Kidney (tissue), 14 donors: ENCODE results near the gene IFI30. TPM values are rescaled to one million over a fixed set of nuclear protein-coding genes. Genes with fewer than 3 reads are reported as not detected.

Source experiments
- DNase-seq, 5 donors: peaks; one replicate each; pipeline ENCODE4 v3.0.0-alpha.2; 2013 to 2020
- FAIRE-seq: peaks from 2 replicates; lab custom pipeline; 2012; peaks lifted over from hg19 to GRCh38; lab: Jason Lieb, UNC
- H3K27ac ChIP-seq, 2 donors: one replicate each; pipeline ENCODE4 v1.7.0; 2013; ENCODE audit warnings: low read depth in 2 of 2, low read length in 2 of 2, inconsistent platforms in 1 of 2
- H3K27me3 ChIP-seq: one replicate; pipeline ENCODE4 v1.7.1; 2013; ENCODE audit warnings: low read length, inconsistent platforms; ENCODE audit not compliant: control insufficient read depth, insufficient read depth
- H3K36me3 ChIP-seq, 3 donors: one replicate each; pipeline versions ENCODE4 v1.7.0 to v1.7.1; 2013; ENCODE audit warnings: low read length in 3 of 3, control low read depth in 1 of 3, inconsistent platforms in 1 of 3; ENCODE audit not compliant: insufficient read depth in 3 of 3, control insufficient read depth in 2 of 3
- H3K4me1 ChIP-seq, 3 donors: one replicate each; pipeline versions ENCODE4 v1.7.0 to v1.7.1; 2013; ENCODE audit warnings: low read length in 3 of 3, inconsistent platforms in 1 of 3, low read depth in 1 of 3; ENCODE audit not compliant: control insufficient read depth in 2 of 3, insufficient read depth in 2 of 3
- H3K4me3 ChIP-seq, 3 donors: one replicate each; pipeline versions ENCODE4 v1.7.0 to v1.8.1; 2013; ENCODE audit warnings: low read length in 3 of 3, control low read depth in 1 of 3, inconsistent platforms in 1 of 3
- H3K9ac ChIP-seq, 3 donors: one replicate each; pipeline versions ENCODE4 v1.7.0 to v1.7.1; 2013; ENCODE audit warnings: low read length in 3 of 3, control low read depth in 1 of 3, inconsistent platforms in 1 of 3
- H3K9me3 ChIP-seq, 3 donors: one replicate each; pipeline versions ENCODE4 v1.7.0 to v1.7.1; 2013; ENCODE audit warnings: low read length in 3 of 3, control low read depth in 1 of 3, inconsistent platforms in 1 of 3; ENCODE audit not compliant: control insufficient read depth in 2 of 3, insufficient read depth in 1 of 3
- intact Hi-C: fragments of 100-400 bp; cut with DNase I; formaldehyde crosslinking; loops from one replicate; pipeline ENCODE4 v1.11.1; 2022
- polyA plus RNA-seq: library from polyadenylated mRNA; stranded (reverse); fragments of 350-450 nt; fragmentation: Illumina TruSeq; extraction: RNeasy Lipid Tissue Mini Kit (QIAGEN cat#74804); gene quantifications from one replicate; pipeline ENCODE4 v1.2.3, GENCODE V29; 2014; ENCODE audit warnings: low read depth, low replicate concordance; ENCODE audit not compliant: insufficient read depth
- total RNA-seq: library from RNA; stranded (reverse); fragmentation: NEBNext Ultra II Directional; extraction: Animal tissue kit (Norgen Biotek cat#: 25700); gene quantifications from one replicate; pipeline ENCODE4 v1.2.1, GENCODE V29; 2021
- TF ChIP-seq, protein P1 (sequence below): IDR thresholded peaks from 3 replicates; pipeline ENCODE4 v1.5.1; 2012; ENCODE audit warnings: mild to moderate bottlenecking, moderate library complexity, borderline replicate concordance; ENCODE audit not compliant: insufficient read depth; ENCODE audit errors: extremely low read depth
- donor health status: control.
- donor health status: control.
- donor health status: control.
- donor health status: control.
- donor health status: control.
- donor health status: DM: yes; HTN: yes; CAD: no.
- donor health status: Normal renal cell carcinoma (clear cell type).

IFI30 gene
- total and polyA plus RNA-seq, 2 donors from 2014 or later: 109 to 173 TPM

DNA sequence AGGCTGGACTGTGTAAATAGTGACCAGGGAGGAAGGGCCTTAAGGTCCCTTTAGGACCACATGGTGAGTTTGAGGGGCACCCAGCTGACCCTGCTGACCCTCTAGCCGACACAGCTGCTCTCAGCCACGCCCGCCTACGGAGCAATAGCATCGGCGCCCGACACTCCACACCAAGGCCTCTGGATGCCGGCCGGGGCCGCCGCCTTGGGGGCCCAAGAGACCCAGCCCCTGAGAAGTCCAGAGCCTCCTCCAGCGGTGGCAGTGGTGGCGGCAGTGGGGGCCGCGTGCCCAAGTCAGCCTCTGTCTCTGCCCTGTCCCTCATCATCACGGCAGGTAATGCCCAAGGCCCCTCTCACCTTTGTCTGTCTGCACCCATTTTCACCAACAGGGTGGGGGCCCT lies 29.3 kb upstream of the IFI30 start:
- no peak overlapping the region for H3K9ac ChIP-seq
- H3K36me3 ChIP-seq: peaks cover 2 to 33% (median 16%) of the 10 kb centered on the region in 3 donors
- TF ChIP-seq, protein P1, sequence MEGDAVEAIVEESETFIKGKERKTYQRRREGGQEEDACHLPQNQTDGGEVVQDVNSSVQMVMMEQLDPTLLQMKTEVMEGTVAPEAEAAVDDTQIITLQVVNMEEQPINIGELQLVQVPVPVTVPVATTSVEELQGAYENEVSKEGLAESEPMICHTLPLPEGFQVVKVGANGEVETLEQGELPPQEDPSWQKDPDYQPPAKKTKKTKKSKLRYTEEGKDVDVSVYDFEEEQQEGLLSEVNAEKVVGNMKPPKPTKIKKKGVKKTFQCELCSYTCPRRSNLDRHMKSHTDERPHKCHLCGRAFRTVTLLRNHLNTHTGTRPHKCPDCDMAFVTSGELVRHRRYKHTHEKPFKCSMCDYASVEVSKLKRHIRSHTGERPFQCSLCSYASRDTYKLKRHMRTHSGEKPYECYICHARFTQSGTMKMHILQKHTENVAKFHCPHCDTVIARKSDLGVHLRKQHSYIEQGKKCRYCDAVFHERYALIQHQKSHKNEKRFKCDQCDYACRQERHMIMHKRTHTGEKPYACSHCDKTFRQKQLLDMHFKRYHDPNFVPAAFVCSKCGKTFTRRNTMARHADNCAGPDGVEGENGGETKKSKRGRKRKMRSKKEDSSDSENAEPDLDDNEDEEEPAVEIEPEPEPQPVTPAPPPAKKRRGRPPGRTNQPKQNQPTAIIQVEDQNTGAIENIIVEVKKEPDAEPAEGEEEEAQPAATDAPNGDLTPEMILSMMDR: no peak
- H3K27me3 ChIP-seq: no peaks in the 10 kb centered on the region
- H3K27ac ChIP-seq: no peak overlapping the region
- H3K4me3 ChIP-seq: no peak overlapping the region
- H3K4me1 ChIP-seq: no peaks in the 10 kb centered on the region
- DNase-seq (no peak), FAIRE-seq (no peak)
- intact Hi-C loops: no loop called here
- H3K9me3 ChIP-seq: no peaks in the 10 kb centered on the region

DNA sequence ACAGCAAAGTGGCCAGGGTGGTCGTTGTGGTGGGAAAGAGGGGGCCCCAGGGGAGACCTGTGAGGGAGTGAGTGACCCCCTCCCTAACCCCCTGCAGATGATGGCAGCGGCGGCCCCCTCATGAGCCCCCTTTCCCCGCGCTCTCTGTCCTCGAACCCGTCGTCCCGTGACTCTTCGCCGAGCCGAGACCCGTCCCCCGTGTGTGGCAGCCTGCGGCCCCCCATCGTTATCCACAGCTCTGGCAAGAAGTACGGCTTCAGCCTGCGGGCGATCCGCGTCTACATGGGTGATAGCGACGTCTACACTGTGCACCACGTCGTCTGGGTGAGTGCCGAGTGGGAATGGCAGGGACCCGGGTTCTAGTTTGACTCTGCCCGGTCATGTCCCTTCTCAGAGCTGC lies 28.7 kb upstream of the IFI30 start:
- no peak for DNase-seq
- no peak for FAIRE-seq

DNA sequence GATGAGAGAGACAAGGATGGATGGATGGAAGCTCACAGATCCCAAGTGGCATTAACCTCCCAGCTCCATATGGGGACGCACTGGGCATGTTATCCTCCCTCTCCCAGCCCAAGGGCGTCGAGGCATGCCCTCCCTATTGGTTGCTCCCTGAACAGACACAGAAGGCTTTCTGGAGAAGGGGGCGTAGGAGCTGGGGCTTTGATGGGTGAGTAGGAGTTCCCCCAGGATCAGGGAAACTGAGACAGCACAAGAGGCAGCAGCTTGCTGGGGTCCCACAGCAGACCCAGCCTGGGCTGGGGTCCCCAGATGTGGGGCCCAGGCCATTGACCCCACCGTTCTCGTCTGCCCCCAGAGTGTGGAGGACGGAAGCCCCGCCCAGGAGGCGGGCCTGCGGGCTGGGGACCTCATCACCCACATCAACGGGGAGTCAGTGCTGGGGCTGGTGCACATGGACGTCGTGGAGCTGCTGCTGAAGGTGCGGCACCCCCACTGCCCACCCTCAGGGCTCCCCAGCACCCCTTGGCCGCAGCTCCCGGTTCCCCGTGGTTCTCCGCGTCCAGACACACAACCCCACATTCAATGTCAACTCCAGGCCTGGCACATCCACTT lies 28.1 kb upstream of the IFI30 start:
- no peak overlapping the region for H3K4me3 ChIP-seq
- TF ChIP-seq, protein P1: no peak
- intact Hi-C loops: no loop called here
- no peaks in the 10 kb centered on the region for H3K4me1 ChIP-seq
- FAIRE-seq (no peak), DNase-seq (no peak)
- no peaks in the 10 kb centered on the region for H3K9me3 ChIP-seq
- no peaks in the 10 kb centered on the region for H3K27me3 ChIP-seq
- H3K9ac ChIP-seq: no peak overlapping the region
- H3K27ac ChIP-seq: no peak overlapping the region
- peaks cover 2 to 30% (median 12%) of the 10 kb centered on the region in 3 donors for H3K36me3 ChIP-seq

More for the DNA sequence above, 28.7 kb upstream of the IFI30 start:
- H3K4me3 ChIP-seq: no peak overlapping the region
- H3K4me1 ChIP-seq: no peaks in the 10 kb centered on the region
- H3K36me3 ChIP-seq: peaks cover 2 to 33% (median 16%) of the 10 kb centered on the region in 3 donors
- H3K27me3 ChIP-seq: no peaks in the 10 kb centered on the region
- no peak overlapping the region for H3K27ac ChIP-seq
- intact Hi-C loops: no loop called here
- TF ChIP-seq, protein P1: no peak
- H3K9me3 ChIP-seq: no peaks in the 10 kb centered on the region
- H3K9ac ChIP-seq: no peak overlapping the region
